K562 (cell line): ENCODE measurements around the gene UHRF1. TPM values are rescaled to one million over a fixed set of nuclear protein-coding genes. Genes with fewer than 3 reads are reported as not detected.

Experiments used
- BACH1 ChIP-seq: fragments of 200-800 bp; sonication (Bioruptor generic); IDR thresholded peaks from 2 replicates; pipeline ENCODE4 v1.6.1; 2016; ENCODE audit warnings: missing genetic modification characterization, missing compliant biosample characterization
- BCL6 ChIP-seq: fragments of 250-450 bp; sonication (Bioruptor Pico); IDR thresholded peaks from 2 replicates; pipeline ENCODE4 v1.4.0; 2020
- HCFC1 ChIP-seq: IDR thresholded peaks from 2 replicates; pipeline ENCODE4 v1.6.1; 2012; ENCODE audit warnings: low read depth, low read length, improper control_type of control experiment
- KHSRP ChIP-seq: fragments of 450-650 bp; IDR thresholded peaks from 2 replicates; pipeline ENCODE4 v1.6.1; 2017
- LARP7 ChIP-seq: fragments of 450-650 bp; IDR thresholded peaks from 2 replicates; pipeline ENCODE4 v1.6.1; 2016
- PPARD ChIP-seq: fragments of 250-450 bp; sonication (Bioruptor Pico); IDR thresholded peaks from 2 replicates; pipeline ENCODE4 v1.8.0; 2022; ENCODE audit warnings: inconsistent platforms, mild to moderate bottlenecking, moderate library complexity
- SMARCE1 ChIP-seq: fragments of 450-650 bp; IDR thresholded peaks from 2 replicates; pipeline ENCODE4 v1.7.1; 2016; ENCODE audit warnings: mild to moderate bottlenecking
- SOX6 ChIP-seq: fragments of 450-650 bp; IDR thresholded peaks from 2 replicates; pipeline ENCODE4 v1.6.1; 2014; ENCODE audit warnings: mild to moderate bottlenecking
- ZNF217 ChIP-seq: sonication (generic); formaldehyde crosslinking; IDR thresholded peaks from 2 replicates; pipeline ENCODE4 v1.8.0; 2022; ENCODE audit warnings: mild to moderate bottlenecking, missing genetic modification reagents
- ZNF23 ChIP-seq: fragments of 250-450 bp; sonication (Bioruptor Pico); IDR thresholded peaks from 2 replicates; pipeline ENCODE4 v1.4.0; 2020; ENCODE audit warnings: mild to moderate bottlenecking
- ZNF311 ChIP-seq: fragments of 250-450 bp; sonication (Bioruptor Pico); IDR thresholded peaks from 2 replicates; pipeline ENCODE4 v1.4.0; 2020; ENCODE audit warnings: mild to moderate bottlenecking, moderate library complexity
- ZNF316 ChIP-seq: fragments of 450-650 bp; IDR thresholded peaks from 2 replicates; pipeline ENCODE4 v1.6.1; 2016
- ZNF764 ChIP-seq: fragments of 250-450 bp; sonication (Bioruptor Pico); IDR thresholded peaks from 2 replicates; pipeline ENCODE4 v1.4.0; 2020; ENCODE audit warnings: low read depth, mild to moderate bottlenecking, moderate library complexity
- polyA plus RNA-seq, 8 experiments: library from polyadenylated mRNA; depleted of rRNA in 4 of 8; stranded (reverse) in 5 of 8; unstranded in 3 of 8; fragments of >200 nt; fragmentation: Nextera tagmentation in 2 of 8; fragmentation: Illumina TruSeq in 1 of 8; extraction: Ambion mirVana in 2 of 8; extraction: Trizol in 1 of 8; gene quantifications; 2 replicates each; pipeline versions ENCODE4 v1.2.1 to v1.2.3, GENCODE V29; 2011 to 2014; ENCODE audit warnings: inconsistent platforms in 1 of 8, missing spikeins in 1 of 8
- total RNA-seq, 7 experiments: library from RNA; depleted of rRNA in 6 of 7; stranded (reverse); fragments of >200 nt in 6 of 7; fragmentation: Illumina TruSeq in 2 of 7; extraction: Trizol in 2 of 7; gene quantifications; 2 replicates each; pipeline versions ENCODE4 v1.2.1 to v1.2.3, GENCODE V29; 2011 to 2021; ENCODE audit warnings: low replicate concordance in 1 of 7
- TF ChIP-seq, protein P1 (sequence below): fragments of 250-450 bp; sonication (Bioruptor Pico); IDR thresholded peaks from 2 replicates; pipeline ENCODE4 v1.5.0; 2021; ENCODE audit warnings: mild to moderate bottlenecking, moderate library complexity
- TF ChIP-seq, protein P2 (sequence below): sonication (generic); formaldehyde crosslinking; IDR thresholded peaks from 2 replicates; pipeline ENCODE4 v1.8.1; 2023; ENCODE audit warnings: mild to moderate bottlenecking, missing genetic modification reagents
- TF ChIP-seq, protein P3 (sequence below): fragments of 250-450 bp; sonication (Bioruptor Pico); IDR thresholded peaks from 2 replicates; pipeline ENCODE4 v1.9.0; 2021; ENCODE audit warnings: mild to moderate bottlenecking
- TF ChIP-seq, protein P4 (sequence below): sonication (generic); formaldehyde crosslinking; IDR thresholded peaks from 2 replicates; pipeline ENCODE4 v1.8.1; 2023; ENCODE audit warnings: missing genetic modification reagents, mild to moderate bottlenecking, borderline replicate concordance
- TF ChIP-seq, protein P5 (sequence below): sonication (generic); formaldehyde crosslinking; IDR thresholded peaks from 2 replicates; pipeline ENCODE4 v1.8.0; 2022; ENCODE audit warnings: mild to moderate bottlenecking, missing genetic modification reagents

UHRF1 gene
- total and polyA plus RNA-seq, 9 of the 15 experiments (the other 6 are each of a cell fraction or from before 2014, with no cell fraction given): 6.0 to 101 (median 30.9) TPM

DNA sequence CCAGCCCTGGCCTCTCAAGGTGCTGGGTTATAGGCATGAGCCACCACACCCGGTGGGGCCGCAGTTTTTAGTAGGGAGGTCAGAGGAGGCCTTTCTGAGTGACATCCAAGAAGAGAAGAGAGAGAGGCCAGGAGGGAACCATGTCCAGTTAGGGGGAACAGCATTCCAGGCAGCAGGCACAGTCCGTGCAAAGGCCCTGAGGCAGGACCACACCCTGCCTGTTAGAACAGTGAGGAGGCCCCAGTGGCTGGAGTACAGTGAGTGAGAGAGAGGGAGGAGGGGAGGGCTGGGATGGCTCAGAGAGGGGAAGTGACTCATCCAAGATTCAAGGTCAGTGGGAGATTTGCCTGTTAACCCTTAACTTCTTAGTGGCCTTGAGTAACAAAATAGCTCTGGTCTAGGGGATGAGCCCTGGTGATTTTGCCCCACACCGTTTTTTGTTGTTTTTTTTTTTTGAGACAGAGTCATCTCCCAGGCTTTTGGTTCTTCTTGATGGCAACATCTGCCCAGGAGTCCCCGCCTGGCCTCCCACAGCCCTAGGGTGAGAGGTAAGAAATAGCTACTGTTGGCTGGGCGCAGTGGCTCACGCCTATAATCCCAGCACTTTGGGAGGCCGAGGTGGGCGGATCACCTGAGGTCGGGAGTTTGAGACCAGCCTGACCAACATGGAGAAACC, 39.1 kb upstream of the UHRF1 start (continued):
- TF ChIP-seq, protein P1, sequence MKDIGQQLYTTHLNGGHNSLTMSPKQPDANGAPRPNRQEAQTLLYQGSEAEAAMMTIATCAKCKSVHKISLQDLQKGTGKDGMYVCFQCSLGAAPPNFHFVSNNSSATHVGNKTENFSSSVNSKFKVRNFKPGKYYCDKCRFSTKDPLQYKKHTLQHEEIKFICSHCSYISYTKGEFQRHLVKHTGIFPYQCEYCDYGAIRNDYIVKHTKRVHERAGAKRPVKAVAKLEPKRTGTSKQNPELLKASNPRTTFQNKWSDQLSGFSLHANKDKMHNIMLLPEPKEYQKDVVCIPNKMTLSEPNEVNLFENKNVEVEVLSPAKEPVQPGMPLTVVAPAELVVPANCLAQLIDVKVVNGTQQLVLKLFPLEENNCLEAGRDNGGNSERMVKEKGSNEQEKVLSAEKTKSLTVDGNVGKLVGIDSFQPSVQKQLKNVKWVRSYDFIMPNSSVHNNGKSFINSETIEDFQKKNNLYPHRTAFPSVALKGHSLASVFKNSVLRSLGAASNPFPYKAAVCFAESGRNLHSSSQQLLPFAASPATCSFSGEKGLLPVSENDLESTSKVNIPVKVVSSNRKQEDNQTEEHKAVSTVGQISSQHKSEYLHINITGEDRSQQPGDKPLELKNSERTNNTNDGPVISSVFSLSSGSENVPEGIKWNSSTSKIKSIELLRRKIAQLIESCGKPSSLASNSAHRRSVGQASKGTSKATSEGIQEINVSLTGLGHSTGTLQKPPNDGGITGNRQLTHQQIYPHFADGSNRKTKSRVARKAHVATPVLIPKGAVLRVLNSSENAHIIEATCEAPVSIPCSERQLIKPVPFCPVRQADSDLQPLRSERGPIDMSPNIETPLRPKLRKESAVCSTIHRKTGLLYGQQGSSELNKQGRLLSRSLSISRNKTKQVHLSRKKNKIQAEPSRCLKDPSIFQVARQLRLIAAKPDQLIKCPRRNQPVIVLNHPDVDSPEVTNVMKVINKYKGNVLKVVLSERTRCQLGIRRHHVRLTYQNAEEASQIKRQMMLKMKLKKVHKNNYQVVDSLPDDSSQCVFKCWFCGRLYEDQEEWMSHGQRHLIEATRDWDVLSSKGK (CRISPR knock-in tag): no peak
- TF ChIP-seq SMARCE1: peak; percentile 96
- peak; percentile 74 for TF ChIP-seq SOX6
- TF ChIP-seq ZNF316: no peak
- TF ChIP-seq, protein P2, sequence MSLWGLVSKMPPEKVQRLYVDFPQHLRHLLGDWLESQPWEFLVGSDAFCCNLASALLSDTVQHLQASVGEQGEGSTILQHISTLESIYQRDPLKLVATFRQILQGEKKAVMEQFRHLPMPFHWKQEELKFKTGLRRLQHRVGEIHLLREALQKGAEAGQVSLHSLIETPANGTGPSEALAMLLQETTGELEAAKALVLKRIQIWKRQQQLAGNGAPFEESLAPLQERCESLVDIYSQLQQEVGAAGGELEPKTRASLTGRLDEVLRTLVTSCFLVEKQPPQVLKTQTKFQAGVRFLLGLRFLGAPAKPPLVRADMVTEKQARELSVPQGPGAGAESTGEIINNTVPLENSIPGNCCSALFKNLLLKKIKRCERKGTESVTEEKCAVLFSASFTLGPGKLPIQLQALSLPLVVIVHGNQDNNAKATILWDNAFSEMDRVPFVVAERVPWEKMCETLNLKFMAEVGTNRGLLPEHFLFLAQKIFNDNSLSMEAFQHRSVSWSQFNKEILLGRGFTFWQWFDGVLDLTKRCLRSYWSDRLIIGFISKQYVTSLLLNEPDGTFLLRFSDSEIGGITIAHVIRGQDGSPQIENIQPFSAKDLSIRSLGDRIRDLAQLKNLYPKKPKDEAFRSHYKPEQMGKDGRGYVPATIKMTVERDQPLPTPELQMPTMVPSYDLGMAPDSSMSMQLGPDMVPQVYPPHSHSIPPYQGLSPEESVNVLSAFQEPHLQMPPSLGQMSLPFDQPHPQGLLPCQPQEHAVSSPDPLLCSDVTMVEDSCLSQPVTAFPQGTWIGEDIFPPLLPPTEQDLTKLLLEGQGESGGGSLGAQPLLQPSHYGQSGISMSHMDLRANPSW (CRISPR knock-in tag): no peak
- peak; percentile 38; the same call in 1 of the 2 replicates for TF ChIP-seq LARP7
- no peak for TF ChIP-seq ZNF311
- TF ChIP-seq ZNF764 (CRISPR knock-in tag): no peak
- TF ChIP-seq ZNF217 (CRISPR knock-in tag): no peak
- TF ChIP-seq, protein P3, sequence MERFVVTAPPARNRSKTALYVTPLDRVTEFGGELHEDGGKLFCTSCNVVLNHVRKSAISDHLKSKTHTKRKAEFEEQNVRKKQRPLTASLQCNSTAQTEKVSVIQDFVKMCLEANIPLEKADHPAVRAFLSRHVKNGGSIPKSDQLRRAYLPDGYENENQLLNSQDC (CRISPR knock-in tag): no peak
- no peak for TF ChIP-seq KHSRP
- no peak for TF ChIP-seq PPARD (CRISPR knock-in tag)
- no peak for TF ChIP-seq BACH1
- TF ChIP-seq BCL6: no peak
- TF ChIP-seq ZNF23: no peak
- TF ChIP-seq HCFC1: peak; percentile 31; the same call in 1 of the 2 replicates
- TF ChIP-seq, protein P4, sequence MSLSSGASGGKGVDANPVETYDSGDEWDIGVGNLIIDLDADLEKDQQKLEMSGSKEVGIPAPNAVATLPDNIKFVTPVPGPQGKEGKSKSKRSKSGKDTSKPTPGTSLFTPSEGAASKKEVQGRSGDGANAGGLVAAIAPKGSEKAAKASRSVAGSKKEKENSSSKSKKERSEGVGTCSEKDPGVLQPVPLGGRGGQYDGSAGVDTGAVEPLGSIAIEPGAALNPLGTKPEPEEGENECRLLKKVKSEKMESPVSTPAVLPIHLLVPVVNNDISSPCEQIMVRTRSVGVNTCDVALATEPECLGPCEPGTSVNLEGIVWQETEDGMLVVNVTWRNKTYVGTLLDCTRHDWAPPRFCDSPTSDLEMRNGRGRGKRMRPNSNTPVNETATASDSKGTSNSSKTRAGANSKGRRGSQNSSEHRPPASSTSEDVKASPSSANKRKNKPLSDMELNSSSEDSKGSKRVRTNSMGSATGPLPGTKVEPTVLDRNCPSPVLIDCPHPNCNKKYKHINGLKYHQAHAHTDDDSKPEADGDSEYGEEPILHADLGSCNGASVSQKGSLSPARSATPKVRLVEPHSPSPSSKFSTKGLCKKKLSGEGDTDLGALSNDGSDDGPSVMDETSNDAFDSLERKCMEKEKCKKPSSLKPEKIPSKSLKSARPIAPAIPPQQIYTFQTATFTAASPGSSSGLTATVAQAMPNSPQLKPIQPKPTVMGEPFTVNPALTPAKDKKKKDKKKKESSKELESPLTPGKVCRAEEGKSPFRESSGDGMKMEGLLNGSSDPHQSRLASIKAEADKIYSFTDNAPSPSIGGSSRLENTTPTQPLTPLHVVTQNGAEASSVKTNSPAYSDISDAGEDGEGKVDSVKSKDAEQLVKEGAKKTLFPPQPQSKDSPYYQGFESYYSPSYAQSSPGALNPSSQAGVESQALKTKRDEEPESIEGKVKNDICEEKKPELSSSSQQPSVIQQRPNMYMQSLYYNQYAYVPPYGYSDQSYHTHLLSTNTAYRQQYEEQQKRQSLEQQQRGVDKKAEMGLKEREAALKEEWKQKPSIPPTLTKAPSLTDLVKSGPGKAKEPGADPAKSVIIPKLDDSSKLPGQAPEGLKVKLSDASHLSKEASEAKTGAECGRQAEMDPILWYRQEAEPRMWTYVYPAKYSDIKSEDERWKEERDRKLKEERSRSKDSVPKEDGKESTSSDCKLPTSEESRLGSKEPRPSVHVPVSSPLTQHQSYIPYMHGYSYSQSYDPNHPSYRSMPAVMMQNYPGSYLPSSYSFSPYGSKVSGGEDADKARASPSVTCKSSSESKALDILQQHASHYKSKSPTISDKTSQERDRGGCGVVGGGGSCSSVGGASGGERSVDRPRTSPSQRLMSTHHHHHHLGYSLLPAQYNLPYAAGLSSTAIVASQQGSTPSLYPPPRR (CRISPR knock-in tag): 0 out of 2 replicates have a peak, but pooled peaks have one; percentile 32
- TF ChIP-seq, protein P5, sequence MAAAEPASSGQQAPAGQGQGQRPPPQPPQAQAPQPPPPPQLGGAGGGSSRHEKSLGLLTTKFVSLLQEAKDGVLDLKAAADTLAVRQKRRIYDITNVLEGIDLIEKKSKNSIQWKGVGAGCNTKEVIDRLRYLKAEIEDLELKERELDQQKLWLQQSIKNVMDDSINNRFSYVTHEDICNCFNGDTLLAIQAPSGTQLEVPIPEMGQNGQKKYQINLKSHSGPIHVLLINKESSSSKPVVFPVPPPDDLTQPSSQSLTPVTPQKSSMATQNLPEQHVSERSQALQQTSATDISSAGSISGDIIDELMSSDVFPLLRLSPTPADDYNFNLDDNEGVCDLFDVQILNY (CRISPR knock-in tag): no peak
